ENCODE measurements around the gene ST3GAL3. TPM values are rescaled to one million over a fixed set of nuclear protein-coding genes. Genes with fewer than 3 reads are reported as not detected.
A peak's percentile ranks its signal among the peaks of the same experiment; 100 is the strongest.

The ST3GAL3 gene
- total and polyA plus RNA-seq, 2 donors (not counting 3 experiments of a cell fraction or from before 2014, with no cell fraction given): 14.3 to 35.8 TPM

GRCh38 chr1:43976045-43976444, 268.7 kb downstream of the ST3GAL3 start:
- DNase-seq (ENCODE audit: low read depth, low spot score): no peak
- H3K9ac ChIP-seq (replicated peaks; ENCODE audit: extremely low read depth, insufficient read depth, low read length): peak overlapping the region; percentile 80
- ChIA-PET CTCF (interaction anchor here (0.9 to 1.9 kb wide), 3 partner anchors 12 to 41 kb away, joined by 3 to 7 read pairs (median 3); no protein-coding TSS in a partner anchor), POLR2A (no interaction called here)
- H3K79me2 ChIP-seq (ENCODE audit: control insufficient read depth, insufficient read depth, low read length): peaks cover 41% of the 10 kb centered on the region
- no peaks in the 10 kb centered on the region for H4K20me1 ChIP-seq (replicated peaks; ENCODE audit: control insufficient read depth, extremely low read depth, insufficient read depth, low read length)
- dilution Hi-C loops (cut with MboI; ENCODE audit: extremely low pct_ligation_motif_present, low sequenced_read_pairs) (no loop called here), intact Hi-C loops (cut with micrococcal nuclease) (no loop called here)
- no peaks in the 10 kb centered on the region for H3K27me3 ChIP-seq (ENCODE audit: control insufficient read depth in 2 of 2, insufficient read depth in 2 of 2, low read length in 2 of 2)
- H3K27ac ChIP-seq (ENCODE audit: insufficient read depth, low read depth, low read length): no peak overlapping the region
- no peak for TF ChIP-seq FOS (IDR thresholded peaks at IDR 0.05; ENCODE audit: borderline replicate concordance, insufficient read depth, low read length)
- TF ChIP-seq EZH2 (IDR thresholded peaks at IDR 0.05; ENCODE audit: borderline replicate concordance, low read depth, low read length, severe bottlenecking): no peak
- TF ChIP-seq, protein P1, sequence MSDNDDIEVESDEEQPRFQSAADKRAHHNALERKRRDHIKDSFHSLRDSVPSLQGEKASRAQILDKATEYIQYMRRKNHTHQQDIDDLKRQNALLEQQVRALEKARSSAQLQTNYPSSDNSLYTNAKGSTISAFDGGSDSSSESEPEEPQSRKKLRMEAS (IDR thresholded peaks at IDR 0.05; ENCODE audit: insufficient read depth, insufficient read length): no peak
- TF ChIP-seq JUN (IDR thresholded peaks at IDR 0.05; ENCODE audit: borderline replicate concordance, insufficient read depth, insufficient read length, low read depth): no peak
- no peak for TF ChIP-seq POLR2A (IDR thresholded peaks at IDR 0.05; ENCODE audit: low read depth, low read length)
- TF ChIP-seq GATA2 (IDR thresholded peaks at IDR 0.05; ENCODE audit: insufficient read depth, insufficient read length, low read depth, low read length): no peak
- no peak for TF ChIP-seq POLR2AphosphoS5 (IDR thresholded peaks at IDR 0.05; ENCODE audit: insufficient read depth, low read depth, low read length)
- TF ChIP-seq, protein P2, sequence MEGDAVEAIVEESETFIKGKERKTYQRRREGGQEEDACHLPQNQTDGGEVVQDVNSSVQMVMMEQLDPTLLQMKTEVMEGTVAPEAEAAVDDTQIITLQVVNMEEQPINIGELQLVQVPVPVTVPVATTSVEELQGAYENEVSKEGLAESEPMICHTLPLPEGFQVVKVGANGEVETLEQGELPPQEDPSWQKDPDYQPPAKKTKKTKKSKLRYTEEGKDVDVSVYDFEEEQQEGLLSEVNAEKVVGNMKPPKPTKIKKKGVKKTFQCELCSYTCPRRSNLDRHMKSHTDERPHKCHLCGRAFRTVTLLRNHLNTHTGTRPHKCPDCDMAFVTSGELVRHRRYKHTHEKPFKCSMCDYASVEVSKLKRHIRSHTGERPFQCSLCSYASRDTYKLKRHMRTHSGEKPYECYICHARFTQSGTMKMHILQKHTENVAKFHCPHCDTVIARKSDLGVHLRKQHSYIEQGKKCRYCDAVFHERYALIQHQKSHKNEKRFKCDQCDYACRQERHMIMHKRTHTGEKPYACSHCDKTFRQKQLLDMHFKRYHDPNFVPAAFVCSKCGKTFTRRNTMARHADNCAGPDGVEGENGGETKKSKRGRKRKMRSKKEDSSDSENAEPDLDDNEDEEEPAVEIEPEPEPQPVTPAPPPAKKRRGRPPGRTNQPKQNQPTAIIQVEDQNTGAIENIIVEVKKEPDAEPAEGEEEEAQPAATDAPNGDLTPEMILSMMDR (IDR thresholded peaks at IDR 0.05; ENCODE audit: extremely low read depth in 1 of 2, insufficient read depth in 1 of 2, low read depth in 1 of 2, low read length in 2 of 2): no peak
- TF ChIP-seq MYC (IDR thresholded peaks at IDR 0.05; ENCODE audit: low read depth, low read length): no peak
- peaks cover 31% of the 10 kb centered on the region for H3K4me1 ChIP-seq (ENCODE audit: control insufficient read depth, extremely low read depth, insufficient read depth, low read length)
- no peaks in the 10 kb centered on the region for H3K9me1 ChIP-seq (replicated peaks; ENCODE audit: control insufficient read depth, extremely low read depth, insufficient read depth, low read length)
- no peak for FAIRE-seq
- H3K4me3 ChIP-seq (replicated peaks in 1 of 3; ENCODE audit: insufficient read depth in 1 of 3, low read depth in 1 of 3, low read length in 3 of 3): peak overlapping the region in 2 of 3 experiments; percentile 71 to 73
- peaks cover 0 to 15% of the 10 kb centered on the region in 2 experiments for H3K36me3 ChIP-seq (ENCODE audit: control insufficient read depth in 2 of 2, extremely low read depth in 1 of 2, insufficient read depth in 2 of 2, low read length in 2 of 2)
- BruUV-seq (replicated peaks): no TSS peak
- no peaks in the 10 kb centered on the region for H3K9me3 ChIP-seq (replicated peaks; ENCODE audit: control insufficient read depth, insufficient read depth, low read length)
- H3K4me2 ChIP-seq (ENCODE audit: insufficient read depth, low read length): peak overlapping the region; percentile 62
- H2AFZ ChIP-seq (ENCODE audit: low read depth, low read length): no peak overlapping the region
